ENCODE data around the gene PDLIM7.
A peak's percentile ranks its signal among the peaks of the same experiment; 100 is the strongest.
"Not testable (repeated sequence)": the region's sequence is repeated elsewhere in the genome, so short reads cannot be mapped to it uniquely, and the experiment has no call there.

PDLIM7 gene

GRCh38 chr5:177490311-177490991 is 7.0 kb downstream of the PDLIM7 start:
- DNase-seq: no peak

DNA sequence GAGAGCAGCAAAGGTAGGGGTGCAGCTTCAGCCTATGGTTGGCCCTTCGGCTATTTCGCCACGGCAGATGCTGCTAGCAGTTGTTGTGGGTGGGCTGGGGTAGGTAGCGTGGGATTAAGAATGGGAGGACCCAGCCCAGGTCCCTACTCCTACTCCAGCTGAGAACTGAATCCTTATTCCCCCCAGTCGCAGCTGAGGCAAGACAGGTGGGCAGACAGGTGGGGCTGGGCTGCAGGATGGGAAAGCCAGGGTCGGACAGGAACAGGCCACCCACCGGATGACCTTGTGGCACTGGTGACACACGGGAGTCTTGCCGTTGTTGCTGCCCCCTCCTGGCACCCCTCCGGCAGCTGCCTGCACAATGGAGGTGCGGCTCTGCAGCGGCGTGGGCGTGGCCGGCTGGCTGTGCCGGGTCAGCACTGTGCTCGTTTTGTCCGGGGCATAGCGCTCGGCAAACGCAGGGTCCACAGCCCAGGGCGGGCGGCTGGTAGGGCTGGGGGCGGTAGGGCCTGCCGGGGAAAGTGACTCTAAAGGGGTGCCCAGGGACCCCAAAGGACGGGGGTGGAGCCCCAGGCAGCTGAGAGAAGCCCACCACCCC is 8.2 kb downstream of the PDLIM7 start:
- no peak for DNase-seq

DNA sequence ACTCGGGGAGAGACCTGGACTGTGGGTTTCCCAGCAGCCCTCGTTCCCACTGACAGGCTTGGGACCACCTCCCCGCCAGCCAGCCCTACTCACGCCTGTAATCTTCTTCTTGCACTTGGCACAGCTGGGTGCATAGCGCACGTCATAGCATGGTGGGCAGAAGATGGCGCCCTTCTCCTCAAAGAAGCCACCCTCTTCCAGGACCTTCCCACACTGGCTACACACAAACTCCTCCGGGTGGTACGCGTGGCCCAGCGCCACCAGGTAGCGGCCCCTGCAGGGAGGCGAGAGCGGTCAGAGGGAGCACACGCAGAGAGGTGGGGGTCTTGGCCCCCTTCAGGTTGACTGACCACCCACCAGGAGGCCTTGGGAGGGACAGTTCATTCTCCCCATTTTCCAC is 9.4 kb downstream of the PDLIM7 start:
- no peak for DNase-seq

GRCh38 chr5:177487144-177487543 is 10.3 kb downstream of the PDLIM7 start:
- no peak for DNase-seq

- no peak for DNase-seq
Observed at GRCh38 chr5:177486256-177486655, 11.1 kb downstream of the PDLIM7 start.

- not testable (repeated sequence) for DNase-seq
Observed at GRCh38 chr5:177485753-177486152, 11.7 kb downstream of the PDLIM7 start.

DNA sequence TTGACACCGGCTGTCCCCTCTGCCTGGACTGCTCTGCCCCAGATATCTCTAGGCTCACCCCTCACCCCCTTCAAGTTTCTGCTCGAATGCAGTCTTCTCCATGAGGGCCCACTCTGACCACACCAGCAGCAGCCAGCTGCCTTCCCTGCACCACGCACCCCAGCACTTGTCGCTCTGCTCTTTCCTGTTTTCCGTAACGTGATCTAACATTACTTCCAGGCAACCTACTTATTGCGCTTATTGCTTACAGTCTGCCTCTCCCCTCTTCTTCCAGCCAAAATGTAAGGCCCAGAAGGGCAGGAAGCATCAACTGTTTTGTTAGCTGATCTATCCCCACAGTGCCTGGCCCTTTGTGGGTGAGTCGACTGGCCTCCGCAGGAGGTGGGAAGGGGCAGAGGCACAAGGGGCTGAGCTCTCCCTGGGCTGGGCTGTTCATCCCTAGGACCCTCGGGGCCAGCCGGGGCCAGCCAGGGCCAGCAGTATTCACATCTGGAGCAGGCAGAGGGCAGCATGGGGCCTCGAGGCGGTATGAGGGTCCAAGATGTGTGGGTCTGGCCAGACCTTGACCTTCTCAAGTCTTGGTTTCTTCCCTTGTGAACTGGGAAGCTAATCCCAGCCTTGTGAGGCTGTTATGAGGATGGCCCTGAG is 12.4 kb downstream of the PDLIM7 start:
- no peak for DNase-seq

DNA sequence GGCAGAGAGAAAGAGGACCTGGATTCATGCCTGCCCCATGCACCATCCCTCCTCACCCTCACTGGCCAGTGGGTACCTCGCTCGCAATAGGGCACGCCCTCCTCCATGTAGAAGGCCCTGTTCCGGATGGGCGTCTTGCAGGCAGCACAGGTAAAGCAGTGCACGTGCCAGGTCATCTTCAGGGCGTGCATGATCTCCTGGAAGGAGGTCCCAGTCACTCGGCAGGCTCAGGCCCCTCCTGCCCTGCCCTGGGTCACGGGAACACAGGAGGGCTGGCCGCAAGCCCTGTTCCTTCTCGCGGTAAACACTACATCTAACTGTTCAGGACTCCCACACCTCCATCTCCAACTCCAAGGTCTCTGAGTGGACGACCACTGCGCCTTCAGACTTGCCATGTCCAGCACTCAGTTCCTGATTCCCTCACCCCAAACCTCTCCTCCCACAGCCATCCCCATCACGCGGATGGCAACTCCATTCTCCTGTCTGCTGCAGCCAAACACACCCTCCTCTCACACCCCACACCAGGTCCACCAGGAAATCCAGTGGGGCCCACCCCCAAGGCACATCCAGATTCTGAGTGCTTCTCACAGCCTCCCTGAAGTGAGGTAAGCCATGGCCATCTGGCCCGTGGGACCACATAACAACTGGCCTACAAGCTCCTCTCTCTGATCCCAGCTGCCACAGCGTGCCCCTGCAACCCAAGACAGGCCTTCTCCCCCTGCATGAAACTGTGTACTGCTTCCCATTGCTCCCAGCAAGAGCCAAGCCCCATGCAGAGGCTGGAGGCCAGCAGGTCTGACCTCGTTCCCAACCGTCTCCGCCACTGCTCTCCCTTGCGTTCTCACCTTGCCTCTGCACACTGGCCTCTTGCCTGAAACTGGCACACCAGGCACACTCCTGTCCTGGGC is 13.2 kb downstream of the PDLIM7 start:
- DNase-seq: no peak

- DNase-seq: no peak
Observed at GRCh38 chr5:177483042-177483441, 14.4 kb downstream of the PDLIM7 start.

DNA sequence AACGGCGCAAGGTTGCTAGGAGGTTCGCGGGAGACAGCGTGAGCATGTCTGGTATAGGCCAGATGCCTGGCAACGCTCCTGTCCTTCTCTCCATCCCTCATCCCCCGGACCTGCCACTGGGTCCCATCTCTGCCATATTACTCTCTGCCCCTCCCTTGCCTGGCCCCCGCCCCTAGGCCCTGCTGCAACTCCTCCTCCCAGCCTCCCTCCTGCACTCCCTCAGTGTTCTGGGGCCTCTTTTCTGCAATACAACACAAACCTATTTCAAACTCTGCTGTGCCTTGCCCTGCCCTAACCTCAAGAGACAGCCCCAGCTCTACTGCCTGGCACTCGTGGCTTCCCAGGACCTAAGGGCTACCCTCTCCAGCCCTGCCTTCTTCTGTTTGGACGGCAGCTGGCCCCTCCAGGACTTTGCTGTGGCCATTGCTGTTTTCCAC is 15.0 kb downstream of the PDLIM7 start:
- DNase-seq: no peak

GRCh38 chr5:177479774-177480173 is 17.6 kb downstream of the PDLIM7 start:
- no peak for DNase-seq

- DNase-seq: peak; percentile 21
Observed at GRCh38 chr5:177478711-177479646, 18.4 kb downstream of the PDLIM7 start.

DNA sequence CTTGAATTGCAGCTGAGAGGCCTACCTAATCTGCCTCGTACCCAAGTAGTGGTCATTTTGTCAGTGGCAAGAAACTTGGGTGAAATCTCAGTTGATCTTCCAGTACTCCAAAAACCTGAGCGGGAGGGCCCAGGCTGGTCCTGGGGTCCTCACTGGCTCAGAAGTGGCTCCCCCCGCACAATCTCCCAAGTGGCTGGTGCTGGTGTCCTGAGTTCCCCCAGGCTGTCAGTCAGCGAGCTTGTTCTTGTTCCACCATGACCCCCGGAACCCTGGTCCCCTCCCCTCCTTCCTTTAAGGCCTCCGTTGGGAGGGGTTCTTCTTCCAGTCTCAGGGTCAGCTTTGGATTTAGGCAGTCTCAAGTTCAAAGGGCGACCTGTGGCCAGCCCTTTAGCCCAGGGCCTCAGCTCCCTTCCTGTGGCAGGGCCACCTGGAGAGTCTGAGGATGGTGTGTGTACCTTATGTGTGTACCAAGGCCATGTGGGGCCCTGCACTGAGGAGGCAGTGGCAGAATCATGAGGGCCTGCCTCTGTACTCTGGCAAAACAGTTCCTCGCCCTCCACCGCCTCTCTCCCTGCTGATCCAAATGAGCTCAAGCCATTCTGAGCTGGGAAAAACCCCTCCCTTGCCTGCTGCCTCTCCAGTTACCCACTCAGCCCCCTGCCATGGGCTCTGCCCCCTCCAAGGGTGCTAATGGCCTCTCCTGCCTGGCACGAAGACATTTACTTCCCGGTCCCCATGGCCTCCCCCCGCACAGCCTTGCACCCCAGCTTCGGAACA is 19.5 kb downstream of the PDLIM7 start:
- no peak for DNase-seq

DNA sequence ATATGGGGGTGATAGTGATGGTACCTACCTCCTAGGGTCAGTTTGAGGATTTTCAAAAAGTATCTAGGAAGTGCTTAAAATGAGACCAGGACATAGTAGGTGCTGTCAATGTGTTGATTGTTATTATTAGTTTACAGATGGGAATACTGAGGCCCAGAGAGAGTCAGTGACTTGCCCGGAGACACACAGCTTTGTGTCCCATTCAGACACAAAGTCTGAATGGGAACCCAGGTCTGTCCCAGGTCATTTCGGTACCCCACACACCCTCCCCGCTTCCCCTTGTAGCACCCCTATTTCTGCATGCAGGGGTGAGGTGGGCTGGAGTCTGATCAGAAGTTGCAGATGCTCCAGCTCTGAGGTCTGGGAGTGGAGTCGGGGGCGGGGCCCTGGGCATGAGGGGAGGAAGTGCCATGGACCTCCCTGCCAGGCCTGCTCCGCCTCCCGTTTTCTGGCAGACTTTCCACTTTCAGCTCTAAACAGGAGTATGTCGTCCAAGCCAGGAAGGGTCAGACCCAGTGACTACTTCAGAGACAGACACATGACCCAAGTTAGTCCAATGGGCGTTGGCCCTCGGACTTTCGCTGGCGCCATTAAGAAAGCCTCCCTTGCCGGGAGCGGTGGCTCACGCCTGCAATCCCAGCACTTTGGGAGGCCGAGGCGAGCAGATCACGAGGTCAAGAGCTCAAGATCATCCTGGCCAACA is 20.7 kb downstream of the PDLIM7 start:
- DNase-seq: no peak

DNA sequence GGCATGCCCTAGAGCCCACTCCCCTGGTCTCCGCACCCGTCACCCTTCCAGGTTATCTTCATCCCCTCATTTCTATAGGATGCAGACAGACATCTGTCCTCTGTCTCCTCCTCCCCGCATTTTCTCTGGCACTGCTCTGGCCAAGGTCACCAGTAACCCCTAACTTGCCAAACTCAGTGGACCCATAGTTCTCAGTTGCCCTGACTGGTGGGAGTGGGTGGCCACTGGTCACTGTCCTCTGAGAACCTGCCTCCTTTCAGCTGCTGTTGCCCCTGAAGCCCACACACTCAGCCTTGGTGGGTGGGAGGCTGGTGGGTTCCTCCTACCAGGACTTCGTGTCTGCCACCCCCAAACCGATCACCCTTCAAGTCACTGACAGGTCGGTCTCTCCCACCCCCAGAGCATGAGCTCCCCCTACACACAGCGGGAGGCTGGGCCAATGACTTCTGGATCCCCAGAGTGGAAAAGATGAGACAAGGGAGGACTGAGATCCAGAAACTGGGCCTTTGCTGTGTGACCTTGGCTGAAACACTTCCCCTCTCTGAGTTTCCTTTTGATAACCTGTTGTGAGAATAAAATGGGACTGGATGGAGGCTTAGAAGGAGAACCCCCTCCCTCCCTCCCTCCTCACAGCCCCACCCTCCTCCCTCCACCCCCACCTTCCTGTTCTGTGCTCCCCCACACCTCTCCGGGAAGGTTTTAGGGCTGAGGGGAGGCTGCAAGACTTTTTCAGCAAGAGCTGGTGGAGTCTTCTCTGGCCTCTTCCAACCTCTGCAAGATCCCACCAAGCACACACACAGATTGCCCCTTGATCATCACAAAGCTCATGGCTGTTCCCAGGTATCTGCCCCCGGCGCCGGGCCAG is 21.6 kb downstream of the PDLIM7 start:
- no peak for DNase-seq

DNA sequence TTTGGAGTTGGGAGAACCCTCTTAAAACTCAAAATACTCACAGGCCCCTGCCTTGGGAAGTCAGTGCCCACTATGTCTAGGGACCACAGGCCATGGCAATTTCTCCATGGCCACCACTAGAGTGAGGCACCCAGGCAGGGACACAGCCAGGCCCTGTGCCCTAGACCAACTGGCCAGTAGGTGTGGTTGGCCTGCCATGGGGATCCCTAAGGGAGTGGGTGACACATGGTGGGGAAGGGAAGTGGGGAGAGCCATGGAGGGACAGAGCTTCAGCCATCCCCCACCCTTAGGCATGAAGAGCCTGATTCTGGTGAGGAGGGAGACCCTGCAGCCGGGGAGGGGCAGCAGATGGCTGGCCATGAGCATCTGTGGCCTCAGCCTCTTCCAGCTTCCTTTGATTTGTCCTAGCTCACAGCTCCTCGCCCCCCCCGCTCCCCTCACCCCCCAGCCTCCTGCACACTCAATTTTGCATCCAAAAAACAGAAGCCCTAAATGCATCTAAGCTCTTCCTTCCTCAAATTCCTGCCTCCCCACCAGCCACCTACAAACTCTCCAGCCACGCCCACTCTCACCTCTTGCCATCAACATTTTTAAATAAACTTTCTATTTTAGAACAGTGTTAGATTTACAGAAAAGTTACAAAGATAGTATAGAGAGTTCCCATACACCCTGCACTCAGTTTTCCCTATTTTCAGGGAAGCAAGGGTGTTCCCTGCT is 22.4 kb downstream of the PDLIM7 start:
- DNase-seq: no peak

DNA sequence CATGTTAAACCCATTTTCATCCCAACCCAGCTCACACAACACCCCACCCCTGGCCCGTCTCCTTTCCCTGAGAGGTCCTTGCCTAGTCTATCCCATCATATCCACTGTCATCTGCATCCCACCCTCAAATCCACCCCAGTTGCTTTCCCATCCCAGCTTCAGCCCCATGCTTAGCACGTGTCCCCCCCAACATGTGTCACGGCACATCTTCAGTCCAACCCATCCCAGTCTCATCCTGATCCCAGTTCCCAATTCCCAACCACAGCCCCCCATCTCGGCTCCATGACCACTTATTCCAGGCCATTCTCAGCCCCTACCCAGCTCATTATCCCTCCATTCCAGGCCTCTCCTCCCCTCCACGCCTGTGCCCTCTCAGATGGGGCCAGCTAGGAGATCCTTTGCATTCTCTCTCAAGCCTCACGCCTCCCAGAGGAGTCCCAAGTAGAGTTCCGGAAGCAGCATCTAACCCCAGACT is 23.4 kb downstream of the PDLIM7 start:
- DNase-seq: no peak

- DNase-seq: no peak
Observed at GRCh38 chr5:177473443-177474001, 23.9 kb downstream of the PDLIM7 start, which contains the start of gene DBN1. TSS of gene DBN1 (minus strand) at chr5:177473634. CDS start at chr5:177473521, 113 bp downstream.
